ENCODE results near the gene BMF.

Gene BMF

DNA sequence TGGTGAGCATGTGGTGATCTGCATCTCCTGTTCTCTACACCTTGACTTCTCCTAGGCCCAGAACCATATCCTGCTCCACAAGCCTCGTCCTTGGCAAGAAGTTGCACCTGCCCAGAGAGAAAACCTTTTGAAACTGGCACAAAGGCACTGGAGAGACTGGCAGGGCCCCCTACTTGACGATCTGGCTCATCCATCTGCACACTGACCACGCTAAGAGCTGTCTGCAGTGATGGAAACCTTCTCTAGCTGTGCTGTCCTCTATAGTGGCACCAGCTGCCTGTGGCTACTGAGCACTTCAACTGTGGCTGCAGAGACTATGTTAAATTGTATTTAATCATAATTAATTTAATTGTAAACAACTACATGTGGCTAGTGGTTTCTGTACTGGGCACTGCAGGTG, 43.5 kb downstream of the BMF start:
- no peak for DNase-seq (ENCODE audit: low read depth)

DNA sequence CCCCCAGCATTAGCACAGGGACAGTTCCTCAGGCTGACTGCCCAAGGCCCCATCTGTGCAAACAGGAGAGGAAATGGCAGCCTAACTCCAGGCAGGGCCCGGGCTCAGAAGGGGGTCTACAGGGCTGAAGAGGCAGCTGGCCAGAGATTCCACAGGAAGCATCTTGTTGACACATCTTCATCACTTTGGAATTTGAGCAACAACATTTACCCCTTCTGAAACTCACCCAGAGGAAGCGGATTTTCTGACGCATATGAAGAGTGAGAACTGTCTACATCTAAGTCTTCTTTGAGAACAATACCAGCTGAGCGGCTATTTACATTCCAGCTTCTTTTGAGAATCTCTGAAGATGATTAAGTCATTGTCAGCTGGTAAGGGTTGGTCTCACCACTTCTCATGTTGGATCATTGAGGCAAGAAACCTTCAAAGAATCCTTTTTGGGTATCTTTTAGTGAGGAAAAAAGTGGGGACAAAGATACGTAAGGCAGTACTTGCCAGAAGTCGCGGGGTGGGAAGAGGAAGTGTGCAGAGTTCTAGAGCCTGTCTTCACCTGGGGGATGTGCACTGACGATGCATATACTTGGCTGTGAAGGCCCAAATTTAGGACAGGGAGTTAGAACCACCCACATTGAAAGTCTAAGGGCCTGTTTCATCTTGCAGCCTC, 44.3 kb downstream of the BMF start:
- DNase-seq (ENCODE audit: low read depth), result no peak

DNA sequence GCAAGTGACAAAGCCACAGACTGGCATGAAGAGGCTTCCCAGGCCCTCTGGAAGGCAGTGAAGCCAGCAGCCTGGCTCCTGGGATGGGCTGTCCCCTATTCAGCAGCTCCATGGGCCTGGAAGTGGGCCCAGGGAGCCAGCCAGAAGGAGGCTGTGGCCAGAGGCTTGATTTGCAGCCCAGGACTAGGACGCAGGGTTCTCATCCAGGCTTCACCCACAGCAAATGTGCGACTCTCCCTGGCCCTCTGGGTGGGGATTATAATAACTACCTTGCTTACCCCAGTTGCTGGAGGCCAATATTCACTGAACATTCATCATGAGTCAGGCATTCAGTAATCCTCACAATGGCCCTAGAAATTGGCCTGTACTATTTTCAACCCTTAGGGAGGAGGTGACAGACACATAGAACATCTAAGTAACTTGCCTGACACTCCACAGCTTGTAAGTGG, 45.1 kb downstream of the BMF start:
- DNase-seq (ENCODE audit: low read depth), result no peak

DNA sequence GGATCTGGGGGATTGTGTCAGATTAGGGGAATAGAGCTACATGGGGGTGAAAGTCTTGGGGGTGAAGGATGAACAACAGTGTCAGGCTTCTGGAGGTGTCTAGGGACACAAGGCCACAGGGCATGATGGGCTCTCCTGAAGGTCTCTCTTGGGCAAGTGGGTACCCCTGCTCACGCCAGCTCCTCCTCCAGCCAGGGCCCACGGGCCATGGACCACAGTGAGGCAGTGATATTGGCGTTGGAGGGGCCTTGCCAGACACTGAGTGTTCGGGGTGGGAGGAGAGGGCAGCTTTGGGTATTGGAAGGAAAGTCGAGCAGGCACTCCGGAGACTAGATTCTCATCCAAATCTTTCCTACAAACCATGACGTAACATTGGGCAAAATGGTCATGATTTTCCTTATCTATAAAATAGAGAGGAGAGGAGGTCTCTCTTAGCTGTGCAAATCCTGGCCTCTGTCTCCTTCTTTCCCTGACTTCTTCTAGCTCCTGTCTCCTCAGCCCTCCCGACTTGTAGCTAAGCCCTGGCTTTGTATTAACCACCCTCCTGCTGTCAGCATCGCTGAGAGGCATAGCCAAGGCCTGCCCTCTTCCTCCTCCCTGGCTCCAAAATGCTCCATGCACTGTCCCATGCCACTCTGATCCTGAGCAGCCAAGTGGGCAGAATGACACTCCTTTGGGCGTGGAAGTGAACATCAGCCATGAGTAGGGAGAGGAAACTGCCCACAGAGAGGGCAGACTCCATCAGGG, 45.7 kb downstream of the BMF start:
- DNase-seq (ENCODE audit: low read depth), result no peak

DNA sequence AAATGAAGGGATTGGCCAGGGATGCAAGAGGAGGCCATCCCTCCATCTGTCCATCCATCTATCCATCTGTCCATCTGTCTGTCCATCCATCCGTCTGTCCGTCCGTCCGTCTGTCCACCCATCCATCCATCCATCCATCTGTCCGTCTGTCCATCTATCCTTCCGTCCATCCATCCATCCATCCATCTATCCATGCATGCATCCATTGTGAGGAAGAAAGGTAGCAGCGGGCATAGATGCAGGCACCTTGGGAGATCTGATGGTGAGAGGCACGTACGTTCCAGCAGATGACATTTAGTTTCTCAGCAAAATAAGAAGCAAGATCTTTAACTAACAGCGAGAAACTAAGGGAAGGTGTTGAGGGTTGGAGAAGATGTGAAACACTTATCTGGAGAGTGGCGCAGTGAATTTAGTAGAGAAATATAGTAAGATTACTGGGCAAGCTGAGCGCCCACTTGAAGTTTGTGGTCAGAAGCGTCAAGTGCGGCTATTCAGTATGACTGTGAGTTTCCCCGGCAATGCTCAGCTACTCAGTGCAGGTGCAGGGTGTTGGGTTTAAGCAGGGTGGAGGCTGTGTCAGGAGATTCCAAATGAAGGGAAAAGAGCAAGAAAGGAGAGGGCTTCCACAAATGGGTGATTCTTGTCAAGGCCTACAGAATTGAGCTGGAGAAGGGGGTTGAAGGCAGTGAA, 47.3 kb downstream of the BMF start:
- DNase-seq (ENCODE audit: low read depth), result no peak

DNA sequence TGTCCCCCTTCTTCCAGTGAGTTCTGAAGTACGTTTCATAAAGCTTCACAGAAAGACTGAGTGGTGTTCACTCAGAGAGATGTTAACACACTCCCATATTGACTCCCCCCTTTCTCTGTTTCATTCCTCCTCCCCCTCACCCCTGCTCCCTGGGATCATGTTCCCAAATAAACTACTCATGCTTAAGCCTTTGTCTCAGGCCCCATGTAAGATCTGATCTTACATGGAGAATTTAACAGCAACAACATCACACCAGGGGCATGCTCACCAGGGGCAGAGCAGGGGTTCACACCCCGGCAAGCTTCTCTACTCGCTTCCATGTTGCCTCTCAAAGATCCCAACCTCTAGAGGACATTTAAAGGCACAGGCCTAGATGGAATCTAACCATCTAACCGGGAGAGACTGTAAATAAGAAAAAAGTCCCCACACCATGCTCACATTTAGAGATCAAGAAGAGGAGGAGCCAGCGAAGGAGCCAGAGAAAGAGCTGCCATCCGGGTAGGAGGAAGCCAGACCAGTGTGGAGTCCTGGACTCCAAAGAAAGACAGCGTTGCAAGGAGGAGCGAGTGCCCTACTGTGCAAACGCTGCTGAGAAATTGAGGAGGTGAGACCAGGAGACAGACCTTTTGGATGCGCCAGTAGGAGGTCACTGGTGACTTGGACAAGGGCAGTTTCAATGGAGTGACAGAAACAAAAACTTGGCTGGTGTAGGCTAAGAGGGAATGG, 48.3 kb downstream of the BMF start:
- DNase-seq (ENCODE audit: low read depth), result no peak

DNA sequence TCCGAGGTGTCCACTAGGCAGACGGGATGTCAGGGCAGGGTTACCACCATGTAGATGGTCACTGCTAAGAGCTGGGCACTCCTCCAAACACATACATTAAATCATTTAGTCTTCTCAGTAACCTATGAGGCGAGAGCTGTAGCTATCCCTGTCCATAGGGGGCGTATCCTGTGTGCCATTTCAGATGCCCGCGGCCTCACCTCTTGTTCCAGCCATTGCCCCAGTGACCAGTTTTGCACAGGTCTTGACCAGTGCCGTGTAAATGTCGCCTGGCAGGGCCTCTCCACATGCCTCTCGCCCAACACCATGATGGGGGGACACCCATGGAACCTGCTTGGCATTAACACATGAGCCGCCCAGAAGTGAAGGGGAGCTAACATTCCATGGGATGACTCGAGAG, 48.9 kb downstream of the BMF start:
- no peak for DNase-seq (ENCODE audit: low read depth)

DNA sequence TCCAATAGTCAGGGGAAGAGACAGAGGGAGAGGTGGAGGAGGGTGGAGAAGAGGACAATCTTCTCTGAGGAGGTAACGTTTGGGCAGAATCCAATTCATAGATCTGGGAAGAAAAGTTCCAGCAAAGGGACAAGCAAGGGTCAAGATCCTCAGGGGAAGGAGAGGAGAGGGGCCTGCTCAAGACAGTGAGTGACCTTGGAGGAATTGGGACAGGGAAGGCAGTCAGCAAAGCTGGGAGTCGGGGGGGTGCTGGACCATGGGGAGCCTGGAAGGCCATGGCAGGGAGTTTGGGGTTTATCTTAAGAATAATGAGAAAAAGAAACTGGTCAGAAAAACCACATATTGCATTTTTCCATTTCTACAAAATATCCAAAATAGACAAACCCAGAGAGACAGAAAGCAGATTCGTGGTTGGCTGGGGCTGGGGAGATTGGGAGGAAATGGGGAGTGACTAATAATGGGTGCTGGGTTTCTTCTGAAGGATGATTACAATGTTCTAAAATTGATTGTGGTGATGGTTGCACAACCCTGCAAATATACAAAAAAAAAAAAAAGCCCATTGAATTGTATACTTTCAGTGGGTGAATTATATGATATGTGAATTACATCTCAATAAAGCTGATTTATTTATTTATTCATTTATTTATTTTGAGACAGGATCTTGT, 50.1 kb downstream of the BMF start:
- no peak for DNase-seq (ENCODE audit: low read depth)

DNA sequence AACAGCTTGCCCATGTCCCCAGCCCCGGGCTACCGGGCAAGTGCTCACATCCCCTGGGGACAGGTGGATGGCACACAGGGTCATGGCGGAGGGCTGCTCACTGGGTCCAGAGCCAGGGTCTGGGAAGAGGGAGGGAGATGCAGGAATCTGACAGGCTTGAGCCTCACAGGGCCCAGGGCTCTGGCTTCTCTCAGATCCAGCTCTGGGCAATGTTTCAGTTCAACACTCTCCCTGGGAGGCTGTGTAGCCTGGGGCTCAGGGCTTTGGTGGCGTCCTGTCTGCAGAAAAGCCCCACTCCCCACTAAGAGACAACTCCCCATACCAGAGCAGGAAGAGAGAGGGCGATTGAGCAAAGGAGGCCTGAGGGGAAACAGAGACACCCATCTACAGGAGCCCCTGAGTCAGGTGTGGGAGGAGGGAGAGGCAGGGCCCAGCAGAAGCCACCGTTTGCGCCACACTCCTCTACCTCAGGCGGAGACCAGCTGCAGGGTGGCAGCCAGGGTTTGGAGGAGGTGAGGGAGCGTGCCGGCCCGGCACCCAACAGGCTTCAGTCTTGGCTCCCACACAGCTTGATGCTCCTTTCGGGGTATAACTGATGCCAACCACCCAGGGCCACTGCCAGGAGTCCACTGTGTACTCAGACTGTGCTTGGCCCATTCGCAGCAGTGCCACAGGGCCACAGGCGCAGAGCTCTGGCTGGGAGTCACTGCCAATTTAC, 52.9 kb downstream of the BMF start:
- no peak for DNase-seq (ENCODE audit: low read depth)

DNA sequence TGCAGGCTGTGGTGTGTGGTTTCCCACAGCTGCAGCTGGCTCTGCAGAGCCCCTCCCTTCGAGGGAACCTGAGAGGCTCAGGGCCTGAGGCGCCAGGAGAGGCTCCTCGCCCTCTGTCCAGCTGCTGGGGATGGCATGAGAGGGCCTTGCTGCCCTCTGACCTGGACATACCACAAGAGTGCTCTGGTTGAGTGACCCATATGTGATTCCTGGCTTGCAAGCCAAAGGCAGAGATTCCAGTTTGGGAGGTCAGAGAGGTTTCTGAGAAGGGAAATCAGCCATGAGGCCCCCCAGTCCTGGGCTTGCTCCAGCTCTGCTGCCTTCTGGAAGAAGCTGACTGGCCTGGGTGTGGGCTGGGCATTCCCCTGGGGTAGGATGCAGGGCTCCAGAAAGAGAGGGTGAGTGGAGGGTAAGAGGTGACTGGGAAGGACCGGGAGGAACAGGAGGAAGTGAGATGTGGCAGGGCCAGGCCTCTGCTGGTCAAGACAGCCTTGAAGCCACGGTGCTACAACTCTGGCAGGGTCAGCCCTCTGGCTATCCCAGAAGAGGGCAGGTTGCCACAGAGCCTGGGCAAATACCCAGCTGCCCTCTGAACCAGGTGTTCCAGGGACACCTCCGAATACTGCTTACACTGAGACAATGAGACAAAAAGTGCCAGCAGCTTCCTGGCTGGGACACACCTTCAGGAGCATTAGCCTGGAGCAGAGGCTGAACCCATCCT, 53.7 kb downstream of the BMF start:
- no peak for DNase-seq (ENCODE audit: low read depth)

DNA sequence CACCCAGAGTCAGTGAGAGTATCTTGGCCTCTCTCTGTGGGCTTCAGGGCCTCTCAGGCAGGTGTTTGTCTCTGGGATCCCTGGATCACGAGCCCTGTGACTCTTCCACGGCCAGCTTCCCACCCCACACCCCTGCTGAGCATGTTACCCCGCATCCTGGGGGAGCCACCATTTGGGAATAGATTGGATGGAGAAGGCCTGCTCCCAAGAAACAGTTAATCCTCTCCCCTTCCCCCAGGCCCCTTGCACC, 54.1 kb downstream of the BMF start:
- no peak for DNase-seq (ENCODE audit: low read depth)

DNA sequence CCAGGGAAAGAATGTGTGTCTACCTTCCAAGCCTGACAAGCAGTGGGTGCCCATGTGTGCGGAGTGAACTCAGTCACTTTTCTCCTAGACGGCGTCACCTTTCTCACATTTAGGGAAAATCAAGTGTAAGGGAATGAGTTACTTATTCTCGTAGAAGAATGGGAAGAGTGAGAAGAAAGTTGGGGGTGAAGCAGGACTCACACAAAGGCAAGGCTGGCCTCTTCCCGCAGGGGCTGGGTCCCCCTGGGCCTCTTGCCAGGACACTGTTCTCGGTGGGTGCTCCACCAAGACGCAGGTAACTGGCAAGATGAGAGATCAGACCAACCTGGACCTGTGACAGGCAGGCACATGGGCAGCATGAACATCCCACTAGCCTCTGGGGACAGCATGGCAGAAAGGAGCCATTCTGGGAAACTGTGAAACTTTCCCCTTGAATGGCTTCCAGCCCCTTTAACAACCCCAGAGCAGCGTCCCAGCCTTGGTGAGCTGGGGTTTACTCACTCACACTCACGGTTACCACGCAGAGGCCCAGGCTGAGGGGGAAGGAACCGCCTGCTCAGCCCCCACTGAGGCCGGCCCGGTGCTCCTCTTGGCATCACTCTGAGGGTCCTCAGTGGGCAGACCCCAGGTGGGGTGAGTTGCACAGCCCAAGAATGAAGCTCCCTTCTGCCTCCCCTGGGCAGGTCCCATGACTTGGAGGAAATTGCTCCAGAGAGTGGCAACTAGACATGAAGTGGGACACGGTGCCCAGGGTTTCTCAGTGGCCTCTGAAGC, 54.7 kb downstream of the BMF start:
- no peak for DNase-seq (ENCODE audit: low read depth)

DNA sequence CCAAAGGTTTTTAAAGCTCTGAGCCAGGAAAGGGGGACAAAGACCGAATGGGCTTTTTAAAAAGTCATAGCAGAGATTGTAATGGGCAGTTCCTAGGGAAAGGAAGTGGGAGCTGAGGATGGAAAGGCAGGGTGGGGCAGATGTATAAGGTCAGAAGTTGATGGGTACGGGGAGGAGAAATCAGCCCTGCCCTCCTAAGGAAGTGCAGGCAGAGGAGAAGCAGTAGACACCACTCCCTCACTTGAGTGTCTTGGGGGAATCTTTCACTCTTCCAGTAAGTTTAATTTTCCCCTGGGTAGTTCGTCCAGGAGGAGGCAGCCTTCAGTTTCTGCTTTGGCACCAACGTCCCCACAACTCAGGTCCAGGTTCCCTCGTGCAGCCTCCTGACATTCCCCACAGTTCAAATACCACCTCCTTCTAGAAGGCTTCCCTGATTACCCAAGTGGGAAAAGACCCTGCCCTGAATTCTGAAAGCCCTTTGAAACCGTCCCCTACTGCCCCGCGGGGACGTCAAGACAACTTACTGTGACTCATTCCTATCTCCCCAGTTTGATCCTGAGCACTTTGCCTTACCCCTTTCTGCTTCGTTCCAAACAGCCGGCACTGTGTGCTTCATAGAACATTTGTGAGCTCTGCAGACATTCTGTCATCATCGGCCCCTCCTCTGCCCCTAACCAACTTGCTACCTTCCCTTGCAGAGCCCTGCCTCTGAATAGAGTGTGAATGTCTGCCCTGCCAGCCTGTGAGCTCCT, 55.4 kb downstream of the BMF start:
- DNase-seq (ENCODE audit: low read depth), result no peak

DNA sequence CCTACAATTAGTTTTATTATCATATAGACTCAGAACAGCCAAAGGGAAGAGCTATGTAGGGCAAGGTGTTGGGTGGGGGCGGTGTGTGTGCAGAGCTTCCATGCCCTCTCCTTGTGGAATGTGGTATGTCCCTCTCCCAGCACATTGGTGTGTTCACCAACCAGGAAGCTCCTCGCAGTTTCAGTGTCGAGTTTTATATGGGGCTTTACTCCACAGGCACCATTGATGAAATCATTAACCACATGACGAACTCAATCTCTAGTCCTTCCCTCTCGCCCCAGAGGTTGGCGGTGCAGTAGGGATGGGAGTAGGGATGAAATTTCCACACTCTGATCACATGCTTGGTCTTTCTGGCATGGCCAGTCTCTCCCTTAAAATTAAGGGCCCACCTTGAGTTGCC, 56.1 kb downstream of the BMF start:
- no peak for DNase-seq (ENCODE audit: low read depth)

DNA sequence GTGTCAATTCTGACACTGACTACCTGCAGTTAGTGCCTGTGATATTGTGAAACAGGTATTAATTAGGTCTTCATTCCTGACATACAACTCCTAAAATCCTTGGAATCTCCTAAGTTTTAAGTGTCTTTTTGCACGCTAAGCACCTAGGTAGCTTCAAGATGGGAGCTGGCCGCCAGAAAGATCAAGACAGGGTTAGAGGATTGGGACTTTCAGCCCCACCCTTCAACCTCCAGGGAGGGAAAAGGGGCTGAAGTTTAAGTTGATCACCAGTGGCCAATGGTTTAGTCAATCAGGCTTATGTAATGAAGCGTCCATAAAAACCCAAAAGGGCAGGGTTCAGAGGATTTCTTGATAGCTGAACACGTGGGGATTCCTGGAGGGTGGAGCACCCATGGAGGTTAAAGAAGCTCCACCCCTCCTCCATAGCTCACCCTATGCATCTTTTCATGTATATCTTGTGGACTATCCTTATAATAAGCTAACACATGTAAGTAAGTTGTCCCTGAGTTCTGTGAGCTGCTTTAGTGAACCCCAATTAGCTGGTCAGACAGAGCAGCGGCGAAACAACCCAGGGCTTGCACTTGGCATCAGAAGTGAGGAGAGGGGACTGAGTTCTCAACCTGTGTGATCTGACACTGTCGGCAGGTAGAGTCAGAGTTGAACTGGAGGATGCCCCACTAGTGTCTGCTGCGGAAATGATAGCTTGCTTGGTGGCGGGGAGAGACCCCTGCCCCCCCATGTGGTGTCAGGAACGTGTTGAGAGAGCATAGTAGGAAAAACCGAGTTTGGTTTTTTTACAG, 56.9 kb downstream of the BMF start:
- DNase-seq (ENCODE audit: low read depth), result no peak

DNA sequence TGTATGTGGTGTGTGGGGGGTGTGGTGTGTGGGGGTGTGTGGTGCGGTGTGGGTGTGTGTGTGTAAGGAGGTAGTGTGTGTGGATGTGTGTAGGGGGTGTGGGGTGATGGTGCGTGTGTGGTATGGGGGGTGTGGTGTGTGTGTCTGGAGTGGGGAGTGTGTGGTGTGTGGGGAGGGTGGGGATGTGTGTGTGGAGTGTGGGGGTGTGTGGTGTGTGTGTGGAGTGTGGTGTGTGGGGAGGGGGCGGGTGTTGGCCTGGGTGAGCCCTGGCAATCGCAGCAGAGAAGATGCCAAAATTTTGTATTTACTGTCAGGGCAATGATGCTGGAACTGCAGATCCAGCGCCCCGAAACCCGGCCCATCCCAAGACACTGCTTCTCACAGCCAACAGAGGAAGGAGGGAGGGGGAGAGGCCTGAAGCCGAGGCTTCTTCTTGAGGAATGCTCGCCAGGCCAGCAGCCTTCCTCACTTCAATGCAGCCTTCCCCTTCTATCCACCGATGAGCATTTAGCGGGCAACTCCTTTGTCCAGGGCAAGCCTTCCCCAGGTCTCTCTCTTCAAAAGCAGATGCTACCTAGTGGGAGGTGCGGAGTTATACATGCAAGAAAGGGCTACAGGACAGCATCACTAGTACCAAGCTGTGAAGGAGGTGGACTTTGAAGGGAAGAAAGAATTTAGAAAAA, 57.8 kb downstream of the BMF start:
- no peak for DNase-seq (ENCODE audit: low read depth)

DNA sequence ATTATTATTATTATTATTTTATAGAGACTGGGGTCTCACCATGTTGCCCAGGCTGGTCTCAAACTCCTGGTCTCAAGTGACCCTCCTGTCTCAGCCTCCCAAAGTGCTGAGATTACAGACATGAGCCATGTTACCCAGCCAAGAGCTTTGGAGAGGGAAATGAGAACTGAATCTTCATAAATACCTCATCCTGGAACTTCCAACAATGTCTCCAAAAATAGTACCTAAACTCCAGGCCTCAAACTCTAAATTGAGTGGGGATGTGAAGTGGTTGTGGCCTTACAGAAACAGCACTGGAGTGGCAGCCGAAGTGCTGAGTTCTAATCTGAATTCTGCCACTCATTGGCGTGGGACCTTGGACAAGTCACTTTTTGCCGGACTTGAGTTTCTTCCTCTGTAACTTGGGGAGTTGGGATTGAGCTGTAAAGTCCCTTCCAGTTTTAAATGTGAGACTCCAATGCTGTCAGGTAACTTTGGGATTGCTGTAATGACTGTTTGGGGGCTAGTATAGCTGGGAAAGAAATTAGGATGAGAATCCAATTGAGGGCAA, 59.7 kb downstream of the BMF start:
- DNase-seq (ENCODE audit: low read depth), result no peak
